SK-N-SH treated with all-trans-retinoic acid at 6 μM for 48 hours (cell line): ENCODE results near the gene DGKE.

ENCODE experiments used
- ARNTL ChIP-seq: fragments of 450-650 bp; formaldehyde crosslinking; IDR thresholded peaks from 2 replicates; pipeline ENCODE4 v1.5.0; 2020; ENCODE audit warnings: low read depth, mild to moderate bottlenecking, moderate library complexity, borderline replicate concordance
- BACH2 ChIP-seq: fragments of 250-450 bp; sonication (Bioruptor Pico); IDR thresholded peaks from 2 replicates; pipeline ENCODE4 v1.9.0; 2021; ENCODE audit warnings: mild to moderate bottlenecking, borderline replicate concordance
- GLIS3 ChIP-seq: fragments of 250-450 bp; sonication (Bioruptor Pico); IDR thresholded peaks from 2 replicates; pipeline ENCODE4 v1.5.0; 2020; ENCODE audit warnings: mild to moderate bottlenecking, moderate library complexity
- ISL1 ChIP-seq: fragments of 250-450 bp; sonication (Bioruptor Pico); IDR thresholded peaks from 2 replicates; pipeline ENCODE4 v2.1.2; 2022; ENCODE audit warnings: mild to moderate bottlenecking, moderate library complexity
- OSR1 ChIP-seq: fragments of 250-450 bp; sonication (Bioruptor Pico); IDR thresholded peaks from 2 replicates; pipeline ENCODE4 v1.8.0; 2022; ENCODE audit warnings: moderate library complexity, mild to moderate bottlenecking, inconsistent platforms
- SNAI2 ChIP-seq: fragments of 250-450 bp; sonication (Bioruptor Pico); IDR thresholded peaks from 2 replicates; pipeline ENCODE4 v1.5.0; 2020; ENCODE audit warnings: mild to moderate bottlenecking, moderate library complexity
- TCF4 ChIP-seq: fragments of 250-450 bp; sonication (Bioruptor Pico); IDR thresholded peaks from 2 replicates; pipeline ENCODE4 v1.8.0; 2021; ENCODE audit warnings: mild to moderate bottlenecking, moderate library complexity, borderline replicate concordance
- TOX ChIP-seq: fragments of 250-450 bp; sonication (Bioruptor Pico); IDR thresholded peaks from 2 replicates; pipeline ENCODE4 v1.8.0; 2021; ENCODE audit warnings: mild to moderate bottlenecking, moderate library complexity, borderline replicate concordance
- ZFP3 ChIP-seq: fragments of 250-450 bp; sonication (Bioruptor Pico); IDR thresholded peaks from 2 replicates; pipeline ENCODE4 v1.5.0; 2020; ENCODE audit warnings: mild to moderate bottlenecking, moderate library complexity
- ZFP30 ChIP-seq: fragments of 450-650 bp; formaldehyde crosslinking; IDR thresholded peaks from 2 replicates; pipeline ENCODE4 v1.5.0; 2022; ENCODE audit warnings: mild to moderate bottlenecking, moderate library complexity
- ZNF70 ChIP-seq: fragments of 450-650 bp; formaldehyde crosslinking; IDR thresholded peaks from 2 replicates; pipeline ENCODE4 v1.5.0; 2020; ENCODE audit warnings: mild to moderate bottlenecking, moderate library complexity
- TF ChIP-seq, protein P1 (sequence below): fragments of 250-450 bp; sonication (Bioruptor Pico); IDR thresholded peaks from 2 replicates; pipeline ENCODE4 v1.5.1; 2020; ENCODE audit warnings: low read depth, mild to moderate bottlenecking, moderate library complexity
- TF ChIP-seq, protein P2 (sequence below): fragments of 250-450 bp; sonication (Bioruptor Pico); IDR thresholded peaks from 2 replicates; pipeline ENCODE4 v1.8.0; 2020; ENCODE audit warnings: mild to moderate bottlenecking, moderate library complexity, borderline replicate concordance
- TF ChIP-seq, protein P3 (sequence below): fragments of 250-450 bp; sonication (Bioruptor Pico); IDR thresholded peaks from 2 replicates; pipeline ENCODE4 v1.5.0; 2020; ENCODE audit warnings: mild to moderate bottlenecking, moderate library complexity

DNA sequence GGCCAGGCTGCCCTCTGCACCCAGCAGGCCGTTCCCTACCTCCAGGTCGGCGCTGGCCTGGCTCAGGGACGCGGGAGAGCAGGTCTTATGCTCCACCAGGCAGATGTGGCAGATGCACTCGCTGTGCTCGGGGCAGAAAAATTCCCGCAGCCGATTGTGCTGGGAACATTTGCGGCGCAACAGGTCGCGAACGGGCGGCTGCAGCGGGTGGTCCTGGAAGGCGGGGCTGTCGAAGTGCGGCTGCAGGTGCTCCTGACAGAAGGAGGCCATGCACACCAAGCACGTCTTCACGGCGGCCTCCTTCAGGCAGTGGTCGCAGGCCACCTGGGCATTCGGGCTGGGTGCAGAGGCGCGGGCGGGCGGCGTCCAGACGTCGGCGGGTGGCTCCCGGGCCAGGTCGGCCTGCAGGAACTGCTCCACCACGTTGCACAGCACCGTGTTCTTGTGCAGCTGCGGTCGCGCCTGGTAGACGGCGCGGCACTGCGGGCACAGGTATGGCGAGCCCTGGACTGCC is 79.5 kb downstream of the DGKE start:
- TF ChIP-seq, protein P1, sequence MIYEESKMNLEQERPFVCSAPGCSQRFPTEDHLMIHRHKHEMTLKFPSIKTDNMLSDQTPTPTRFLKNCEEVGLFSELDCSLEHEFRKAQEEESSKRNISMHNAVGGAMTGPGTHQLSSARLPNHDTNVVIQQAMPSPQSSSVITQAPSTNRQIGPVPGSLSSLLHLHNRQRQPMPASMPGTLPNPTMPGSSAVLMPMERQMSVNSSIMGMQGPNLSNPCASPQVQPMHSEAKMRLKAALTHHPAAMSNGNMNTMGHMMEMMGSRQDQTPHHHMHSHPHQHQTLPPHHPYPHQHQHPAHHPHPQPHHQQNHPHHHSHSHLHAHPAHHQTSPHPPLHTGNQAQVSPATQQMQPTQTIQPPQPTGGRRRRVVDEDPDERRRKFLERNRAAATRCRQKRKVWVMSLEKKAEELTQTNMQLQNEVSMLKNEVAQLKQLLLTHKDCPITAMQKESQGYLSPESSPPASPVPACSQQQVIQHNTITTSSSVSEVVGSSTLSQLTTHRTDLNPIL (CRISPR knock-in tag) = no peak
- TF ChIP-seq ZFP30 (CRISPR knock-in tag) (no peak), ZFP3 (CRISPR knock-in tag) (no peak), TOX (CRISPR knock-in tag) (no peak), GLIS3 (no peak), ZNF70 (CRISPR knock-in tag) (no peak), SNAI2 (CRISPR knock-in tag) (no peak), OSR1 (CRISPR knock-in tag) (no peak), ARNTL (no peak), TCF4 (no peak), ISL1 (CRISPR knock-in tag) (no peak), BACH2 (CRISPR knock-in tag) (no peak)
- TF ChIP-seq, protein P2, sequence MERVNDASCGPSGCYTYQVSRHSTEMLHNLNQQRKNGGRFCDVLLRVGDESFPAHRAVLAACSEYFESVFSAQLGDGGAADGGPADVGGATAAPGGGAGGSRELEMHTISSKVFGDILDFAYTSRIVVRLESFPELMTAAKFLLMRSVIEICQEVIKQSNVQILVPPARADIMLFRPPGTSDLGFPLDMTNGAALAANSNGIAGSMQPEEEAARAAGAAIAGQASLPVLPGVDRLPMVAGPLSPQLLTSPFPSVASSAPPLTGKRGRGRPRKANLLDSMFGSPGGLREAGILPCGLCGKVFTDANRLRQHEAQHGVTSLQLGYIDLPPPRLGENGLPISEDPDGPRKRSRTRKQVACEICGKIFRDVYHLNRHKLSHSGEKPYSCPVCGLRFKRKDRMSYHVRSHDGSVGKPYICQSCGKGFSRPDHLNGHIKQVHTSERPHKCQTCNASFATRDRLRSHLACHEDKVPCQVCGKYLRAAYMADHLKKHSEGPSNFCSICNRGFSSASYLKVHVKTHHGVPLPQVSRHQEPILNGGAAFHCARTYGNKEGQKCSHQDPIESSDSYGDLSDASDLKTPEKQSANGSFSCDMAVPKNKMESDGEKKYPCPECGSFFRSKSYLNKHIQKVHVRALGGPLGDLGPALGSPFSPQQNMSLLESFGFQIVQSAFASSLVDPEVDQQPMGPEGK (CRISPR knock-in tag) = no peak
- TF ChIP-seq, protein P3, sequence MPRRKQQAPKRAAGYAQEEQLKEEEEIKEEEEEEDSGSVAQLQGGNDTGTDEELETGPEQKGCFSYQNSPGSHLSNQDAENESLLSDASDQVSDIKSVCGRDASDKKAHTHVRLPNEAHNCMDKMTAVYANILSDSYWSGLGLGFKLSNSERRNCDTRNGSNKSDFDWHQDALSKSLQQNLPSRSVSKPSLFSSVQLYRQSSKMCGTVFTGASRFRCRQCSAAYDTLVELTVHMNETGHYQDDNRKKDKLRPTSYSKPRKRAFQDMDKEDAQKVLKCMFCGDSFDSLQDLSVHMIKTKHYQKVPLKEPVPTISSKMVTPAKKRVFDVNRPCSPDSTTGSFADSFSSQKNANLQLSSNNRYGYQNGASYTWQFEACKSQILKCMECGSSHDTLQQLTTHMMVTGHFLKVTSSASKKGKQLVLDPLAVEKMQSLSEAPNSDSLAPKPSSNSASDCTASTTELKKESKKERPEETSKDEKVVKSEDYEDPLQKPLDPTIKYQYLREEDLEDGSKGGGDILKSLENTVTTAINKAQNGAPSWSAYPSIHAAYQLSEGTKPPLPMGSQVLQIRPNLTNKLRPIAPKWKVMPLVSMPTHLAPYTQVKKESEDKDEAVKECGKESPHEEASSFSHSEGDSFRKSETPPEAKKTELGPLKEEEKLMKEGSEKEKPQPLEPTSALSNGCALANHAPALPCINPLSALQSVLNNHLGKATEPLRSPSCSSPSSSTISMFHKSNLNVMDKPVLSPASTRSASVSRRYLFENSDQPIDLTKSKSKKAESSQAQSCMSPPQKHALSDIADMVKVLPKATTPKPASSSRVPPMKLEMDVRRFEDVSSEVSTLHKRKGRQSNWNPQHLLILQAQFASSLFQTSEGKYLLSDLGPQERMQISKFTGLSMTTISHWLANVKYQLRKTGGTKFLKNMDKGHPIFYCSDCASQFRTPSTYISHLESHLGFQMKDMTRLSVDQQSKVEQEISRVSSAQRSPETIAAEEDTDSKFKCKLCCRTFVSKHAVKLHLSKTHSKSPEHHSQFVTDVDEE (CRISPR knock-in tag) = no peak
